Fibroblast of lung (primary cell): ENCODE results near the gene SMIM12.

ENCODE experiments used
- CTCF ChIP-seq, 2 donors: IDR thresholded peaks in 1 of 2; conservative IDR thresholded peaks in 1 of 2; 1 replicate in 1 of 2; 2 replicates in 1 of 2; pipeline ENCODE4 v1.5.1; 2011 to 2012; ENCODE audit warnings: low read length in 2 of 2, control low read depth in 1 of 2, inconsistent platforms in 1 of 2, low read depth in 1 of 2, mild to moderate bottlenecking in 1 of 2
- EZH2 ChIP-seq: IDR thresholded peaks from 2 replicates; pipeline ENCODE4 v1.5.1; 2012; ENCODE audit warnings: low read length, control low read depth, mild to moderate bottlenecking; ENCODE audit errors: missing control alignments

- TF ChIP-seq CTCF (conservative IDR thresholded peaks at IDR 0.05 in 1 of 2, IDR thresholded peaks at IDR 0.05 in 1 of 2; ENCODE audit: low read depth in 1 of 2, low read length in 2 of 2) (no peak), EZH2 (no peak)
Observed at GRCh38 chr1:34827341-34827941, 32.1 kb downstream of the SMIM12 start.
